Prostate gland (tissue), 2 donors: ENCODE data around the gene LRRTM4.

Experiments
- POLR2A ChIP-seq: fragments of 450-650 bp; IDR thresholded peaks from one replicate; pipeline ENCODE4 v1.6.1; 2016; ENCODE audit warnings: antibody characterized with exemption, mild to moderate bottlenecking
- POLR2AphosphoS5 ChIP-seq: sonication (generic); formaldehyde crosslinking; IDR thresholded peaks from one replicate; pipeline ENCODE4 v1.6.1; 2017; ENCODE audit warnings: antibody characterized with exemption
- TF ChIP-seq, protein P1 (sequence below), 4 experiments: fragments of 200-600 bp in 2 of 4; fragments of 450-650 bp in 2 of 4; sonication (generic) in 2 of 4; IDR thresholded peaks; 1 replicate in 3 of 4; 2 replicates in 1 of 4; pipeline ENCODE4 v1.5.1; 2016 to 2019; ENCODE audit warnings: antibody characterized with exemption in 4 of 4, mild to moderate bottlenecking in 2 of 4, moderate library complexity in 2 of 4

DNA sequence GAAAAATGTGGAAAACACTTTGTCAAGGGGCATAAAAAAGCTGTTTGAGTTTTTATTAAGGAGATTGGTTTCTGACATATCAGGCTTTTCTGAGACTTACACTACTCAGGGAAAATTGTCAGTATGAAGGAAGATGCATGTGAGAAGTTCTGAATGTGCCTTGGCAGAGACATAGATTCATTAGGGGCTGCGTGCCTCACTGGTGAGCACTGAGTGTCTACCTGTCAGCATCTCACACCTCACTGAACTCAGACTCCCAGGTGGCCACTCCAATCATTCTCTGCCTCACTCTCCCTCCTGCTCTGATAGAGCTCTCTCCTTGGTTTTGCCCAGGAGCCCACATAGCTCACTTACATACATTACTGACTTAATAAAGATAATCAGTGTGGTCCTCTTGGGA, 372.6 kb downstream of the LRRTM4 start:
- TF ChIP-seq POLR2AphosphoS5 (no peak), POLR2A (no peak)
- TF ChIP-seq, protein P1, sequence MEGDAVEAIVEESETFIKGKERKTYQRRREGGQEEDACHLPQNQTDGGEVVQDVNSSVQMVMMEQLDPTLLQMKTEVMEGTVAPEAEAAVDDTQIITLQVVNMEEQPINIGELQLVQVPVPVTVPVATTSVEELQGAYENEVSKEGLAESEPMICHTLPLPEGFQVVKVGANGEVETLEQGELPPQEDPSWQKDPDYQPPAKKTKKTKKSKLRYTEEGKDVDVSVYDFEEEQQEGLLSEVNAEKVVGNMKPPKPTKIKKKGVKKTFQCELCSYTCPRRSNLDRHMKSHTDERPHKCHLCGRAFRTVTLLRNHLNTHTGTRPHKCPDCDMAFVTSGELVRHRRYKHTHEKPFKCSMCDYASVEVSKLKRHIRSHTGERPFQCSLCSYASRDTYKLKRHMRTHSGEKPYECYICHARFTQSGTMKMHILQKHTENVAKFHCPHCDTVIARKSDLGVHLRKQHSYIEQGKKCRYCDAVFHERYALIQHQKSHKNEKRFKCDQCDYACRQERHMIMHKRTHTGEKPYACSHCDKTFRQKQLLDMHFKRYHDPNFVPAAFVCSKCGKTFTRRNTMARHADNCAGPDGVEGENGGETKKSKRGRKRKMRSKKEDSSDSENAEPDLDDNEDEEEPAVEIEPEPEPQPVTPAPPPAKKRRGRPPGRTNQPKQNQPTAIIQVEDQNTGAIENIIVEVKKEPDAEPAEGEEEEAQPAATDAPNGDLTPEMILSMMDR (IDR thresholded peaks at IDR 0.05), result no peak
